Lower leg skin (tissue), 4 donors: Measurements from ENCODE around the gene ARHGAP10. TPM values are rescaled to one million over a fixed set of nuclear protein-coding genes. Genes with fewer than 3 reads are reported as not detected.

Experiments used
- DNase-seq, 2 donors: peaks; one replicate each; pipeline ENCODE4 v3.0.0-alpha.2; 2019; ENCODE audit warnings: low spot score in 2 of 2
- H3K4me3 ChIP-seq: fragments of 200-600 bp; sonication (generic); 2 replicates; pipeline ENCODE4 v1.5.1; 2017; ENCODE audit warnings: mild to moderate bottlenecking, low read depth; ENCODE audit not compliant: poor library complexity, severe bottlenecking
- CTCF ChIP-seq, 3 donors: fragments of 450-650 bp; IDR thresholded peaks; one replicate each; pipeline ENCODE4 v1.5.1; 2016; ENCODE audit warnings: antibody characterized with exemption in 3 of 3, mild to moderate bottlenecking in 3 of 3, moderate library complexity in 2 of 3
- POLR2A ChIP-seq, 2 donors: fragments of 450-650 bp; IDR thresholded peaks; one replicate each; pipeline ENCODE4 v1.6.1; 2016 to 2017; ENCODE audit warnings: antibody characterized with exemption in 2 of 2, mild to moderate bottlenecking in 1 of 2, moderate library complexity in 1 of 2
- WGBS, 2 donors: methylation state at CpG; one replicate each; pipeline ENCODE4 v1.1.5; 2018; 5-methylcytosine and 5-hydroxymethylcytosine counted together
- intact Hi-C: fragments of 100-400 bp; cut with DNase I; formaldehyde crosslinking; loops from one replicate; pipeline ENCODE4 v1.15.0; 2023; ENCODE audit warnings: low total_unique reads
- total RNA-seq, 4 donors: library from RNA; depleted of rRNA; stranded (reverse); fragments of >200 nt; gene quantifications; one replicate each; pipeline ENCODE4 v1.1.0, GENCODE V29; 2016

Gene ARHGAP10
- total RNA-seq, 4 donors from 2014 or later, result 30.6 to 45.8 (median 37.9) TPM

GRCh38 chr4:147958489-147959065 is 226.7 kb downstream of the ARHGAP10 start:
- DNase-seq, result no peak
- 56 to 62% methylated on average over 4 of the region's 4 CpGs for WGBS, 2 donors
- H3K4me3 ChIP-seq, result no peak overlapping the region
- TF ChIP-seq POLR2A (IDR thresholded peaks at IDR 0.05) (no peak), CTCF (IDR thresholded peaks at IDR 0.05) (no peak)
- intact Hi-C loops, result no loop called here

- no peak for DNase-seq
- TF ChIP-seq CTCF (IDR thresholded peaks at IDR 0.05), result no peak
- TF ChIP-seq POLR2A (IDR thresholded peaks at IDR 0.05), result no peak
- intact Hi-C loops, result no loop called here
- 90 to 98% methylated on average over 5 of the region's 5 CpGs for WGBS, 2 donors
- H3K4me3 ChIP-seq, result no peak overlapping the region
Observed at GRCh38 chr4:147960971-147961370, 229.1 kb downstream of the ARHGAP10 start.

GRCh38 chr4:147963839-147964238 is 232.0 kb downstream of the ARHGAP10 start:
- no peak overlapping the region for H3K4me3 ChIP-seq
- TF ChIP-seq CTCF (IDR thresholded peaks at IDR 0.05) (no peak), POLR2A (IDR thresholded peaks at IDR 0.05) (no peak)
- DNase-seq, result no peak
- WGBS, 2 donors, result 70 to 71% methylated on average over 10 of the region's 10 CpGs
- intact Hi-C loops, result no loop called here

- no peak overlapping the region for H3K4me3 ChIP-seq
- intact Hi-C loops, result no loop called here
- DNase-seq, result no peak
- TF ChIP-seq CTCF (IDR thresholded peaks at IDR 0.05), result no peak
- no peak for TF ChIP-seq POLR2A (IDR thresholded peaks at IDR 0.05)
- 76 to 78% methylated on average over 14 of the region's 14 CpGs for WGBS, 2 donors
Observed at GRCh38 chr4:147964266-147964880, 232.5 kb downstream of the ARHGAP10 start.

GRCh38 chr4:147965056-147965455 is 233.2 kb downstream of the ARHGAP10 start:
- no peak for DNase-seq
- no peak overlapping the region for H3K4me3 ChIP-seq
- 59 to 65% methylated on average over 3 of the region's 3 CpGs for WGBS, 2 donors
- TF ChIP-seq CTCF (IDR thresholded peaks at IDR 0.05) (no peak), POLR2A (IDR thresholded peaks at IDR 0.05) (no peak)
- intact Hi-C loops, result no loop called here

GRCh38 chr4:147965873-147966272 is 234.0 kb downstream of the ARHGAP10 start:
- 95 to 97% methylated on average over 1 of the region's 1 CpG for WGBS, 2 donors
- H3K4me3 ChIP-seq, result no peak overlapping the region
- no peak for DNase-seq

More at GRCh38 chr4:147965873-147966272, 234.0 kb downstream of the ARHGAP10 start:
- intact Hi-C loops, result no loop called here
- TF ChIP-seq POLR2A (IDR thresholded peaks at IDR 0.05), result no peak
- no peak for TF ChIP-seq CTCF (IDR thresholded peaks at IDR 0.05)
